Measurements from ENCODE around the gene MYLK4. TPM values are rescaled to one million over a fixed set of nuclear protein-coding genes. Genes with fewer than 3 reads are reported as not detected.

The MYLK4 gene
- total and polyA plus RNA-seq, 5 donors from 2014 or later = 0.20 to 0.91 (median 0.37) TPM; not detected in 2

DNA sequence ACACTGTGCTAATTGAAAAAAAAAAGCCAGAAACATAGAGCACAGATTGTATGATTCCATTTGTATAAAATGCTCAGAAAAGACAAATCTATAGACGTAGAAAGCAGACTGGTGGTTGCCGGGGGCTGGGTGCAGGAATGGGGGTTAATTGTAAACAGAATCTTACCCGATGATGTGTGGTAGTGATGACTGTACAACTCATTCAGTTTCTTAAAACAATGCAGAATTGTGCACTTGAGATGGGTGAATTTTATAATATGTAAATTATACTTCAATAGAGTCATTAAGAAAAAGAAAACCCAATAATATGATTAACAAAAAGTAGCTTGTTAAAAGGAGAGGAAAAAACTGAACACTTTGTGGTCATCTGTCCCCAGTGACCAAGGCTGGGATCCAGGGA is 3.7 kb upstream of the MYLK4 start:
- Histone ChIP-seq H3K27me3 (ENCODE audit: control insufficient read depth, insufficient read depth, low read length) (peaks cover 28% of the 10 kb centered on the region), H3K9me3 (ENCODE audit: control insufficient read depth in 2 of 2, low read length in 2 of 2) (no peaks in the 10 kb centered on the region), H3K36me3 (ENCODE audit: control insufficient read depth, insufficient read depth, low read length) (no peaks in the 10 kb centered on the region), H3K4me3 (ENCODE audit: low read depth, low read length) (no peak overlapping the region), H3K4me1 (ENCODE audit: control insufficient read depth, insufficient read depth, low read length, poor library complexity, severe bottlenecking) (no peaks in the 10 kb centered on the region), H3K27ac (ENCODE audit: insufficient read depth, low read length, poor library complexity, severe bottlenecking) (no peak overlapping the region)
- H3K4me3 Mint-ChIP-seq = no peak overlapping the region
- no peaks in the 10 kb centered on the region for H3K36me3 Mint-ChIP-seq
- ATAC-seq (ENCODE audit: low read depth in 2 of 2) = no peak
- peaks cover 0 to 2% (median 0%) of the 10 kb centered on the region in 7 donors for H3K9me3 Mint-ChIP-seq
- peaks cover 70% of the 10 kb centered on the region for H3K27me3 Mint-ChIP-seq
- peaks cover 0 to 10% (median 6%) of the 10 kb centered on the region in 4 donors for H3K4me1 Mint-ChIP-seq
- no peak overlapping the region for H3K27ac Mint-ChIP-seq
- DNase-seq = no peak

DNA sequence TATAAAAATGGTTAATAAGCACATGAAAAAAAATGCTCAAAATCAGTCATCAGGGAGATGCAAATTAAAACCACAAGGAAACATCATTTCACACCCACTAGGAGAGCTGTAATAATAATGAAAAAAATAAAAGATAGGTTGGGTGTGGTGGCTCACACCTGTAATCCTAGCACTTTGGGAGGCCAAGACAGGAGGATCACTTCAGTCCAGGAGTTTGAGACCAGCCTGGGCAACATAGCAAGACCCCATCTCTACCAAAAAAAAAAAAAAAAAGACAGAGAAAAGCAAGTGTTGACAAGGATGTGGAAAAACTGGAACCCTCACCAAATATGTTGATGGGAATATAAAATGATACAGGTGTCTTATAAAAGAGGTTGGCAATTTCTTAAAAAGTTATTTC is 3.0 kb upstream of the MYLK4 start:
- Mint-ChIP-seq H3K9me3 (peaks cover 0 to 2% (median 0%) of the 10 kb centered on the region in 7 donors), H3K4me1 (peaks cover 0 to 10% (median 6%) of the 10 kb centered on the region in 4 donors), H3K4me3 (no peak overlapping the region), H3K27ac (no peak overlapping the region), H3K36me3 (no peaks in the 10 kb centered on the region), H3K27me3 (peaks cover 68% of the 10 kb centered on the region)
- Histone ChIP-seq H3K4me1 (ENCODE audit: control insufficient read depth, insufficient read depth, low read length, poor library complexity, severe bottlenecking) (no peaks in the 10 kb centered on the region), H3K4me3 (ENCODE audit: low read depth, low read length) (no peak overlapping the region), H3K27me3 (ENCODE audit: control insufficient read depth, insufficient read depth, low read length) (peaks cover 24% of the 10 kb centered on the region), H3K9me3 (ENCODE audit: control insufficient read depth in 2 of 2, low read length in 2 of 2) (no peaks in the 10 kb centered on the region), H3K27ac (ENCODE audit: insufficient read depth, low read length, poor library complexity, severe bottlenecking) (no peak overlapping the region), H3K36me3 (ENCODE audit: control insufficient read depth, insufficient read depth, low read length) (no peaks in the 10 kb centered on the region)
- ATAC-seq (ENCODE audit: low read depth in 2 of 2) (no peak), DNase-seq (no peak)

DNA sequence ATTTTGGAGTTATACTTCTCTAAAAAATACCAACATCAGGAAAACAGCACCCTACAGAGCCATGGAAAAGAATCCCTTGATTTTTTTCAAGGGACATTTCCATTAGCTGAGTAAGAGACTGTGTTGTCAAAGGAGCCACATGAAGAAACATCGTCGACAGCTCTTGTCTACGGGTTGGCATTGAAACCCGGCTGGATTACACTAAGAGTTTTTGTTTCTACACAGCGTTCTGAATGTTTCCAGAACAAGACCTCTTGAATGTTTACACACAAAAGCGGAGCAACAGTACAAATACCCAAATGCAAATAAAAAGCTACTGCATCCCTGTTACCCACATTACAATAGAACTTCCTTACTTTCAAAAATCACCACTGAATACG is 2.4 kb upstream of the MYLK4 start:
- H3K9me3 ChIP-seq (ENCODE audit: control insufficient read depth in 2 of 2, low read length in 2 of 2) = no peaks in the 10 kb centered on the region
- H3K27ac ChIP-seq (ENCODE audit: insufficient read depth, low read length, poor library complexity, severe bottlenecking) = no peak overlapping the region
- Mint-ChIP-seq H3K36me3 (no peaks in the 10 kb centered on the region), H3K27ac (no peak overlapping the region), H3K4me3 (no peak overlapping the region), H3K9me3 (no peaks in the 10 kb centered on the region), H3K4me1 (peaks cover 0 to 10% (median 6%) of the 10 kb centered on the region in 4 donors), H3K27me3 (peaks cover 68% of the 10 kb centered on the region)
- H3K27me3 ChIP-seq (ENCODE audit: control insufficient read depth, insufficient read depth, low read length) = peaks cover 24% of the 10 kb centered on the region
- H3K4me1 ChIP-seq (ENCODE audit: control insufficient read depth, insufficient read depth, low read length, poor library complexity, severe bottlenecking) = no peaks in the 10 kb centered on the region
- H3K36me3 ChIP-seq (ENCODE audit: control insufficient read depth, insufficient read depth, low read length) = no peaks in the 10 kb centered on the region
- no peak overlapping the region for H3K4me3 ChIP-seq (ENCODE audit: low read depth, low read length)
- no peak for DNase-seq
- ATAC-seq (ENCODE audit: low read depth in 2 of 2) = no peak

DNA sequence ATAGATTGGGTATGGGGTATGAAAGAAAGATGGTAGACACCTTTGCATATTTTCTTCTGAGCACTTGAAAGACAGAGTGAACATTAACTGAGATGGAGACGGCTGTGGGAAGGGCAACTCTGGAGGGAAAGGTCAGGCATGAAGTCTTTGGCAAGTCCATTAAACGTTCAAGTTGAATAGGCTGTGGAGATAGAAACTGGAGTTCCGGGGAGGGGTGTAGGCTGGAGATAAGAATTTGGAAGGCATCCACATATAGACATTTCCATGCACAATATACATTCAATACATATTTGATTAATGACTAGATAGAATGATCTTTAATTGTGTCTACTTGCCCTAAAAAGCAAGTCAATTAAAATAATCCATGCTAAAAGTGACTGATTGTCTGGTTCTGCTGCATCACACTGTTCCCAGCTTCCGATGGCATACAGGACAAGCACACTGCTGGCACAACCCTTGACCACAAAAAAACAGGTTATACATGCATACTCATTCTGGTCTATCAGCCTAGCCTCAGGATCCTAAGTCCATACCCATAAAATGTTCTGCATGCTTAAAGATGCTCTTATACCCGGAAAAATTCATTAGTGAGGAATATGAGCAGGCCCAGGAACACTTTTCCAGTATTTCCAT is 1.9 kb upstream of the MYLK4 start:
- Histone ChIP-seq H3K27ac (ENCODE audit: insufficient read depth, low read length, poor library complexity, severe bottlenecking) (no peak overlapping the region), H3K4me3 (ENCODE audit: low read depth, low read length) (no peak overlapping the region), H3K27me3 (ENCODE audit: control insufficient read depth, insufficient read depth, low read length) (peaks cover 22% of the 10 kb centered on the region), H3K4me1 (ENCODE audit: control insufficient read depth, insufficient read depth, low read length, poor library complexity, severe bottlenecking) (no peaks in the 10 kb centered on the region), H3K36me3 (ENCODE audit: control insufficient read depth, insufficient read depth, low read length) (no peaks in the 10 kb centered on the region), H3K9me3 (ENCODE audit: control insufficient read depth in 2 of 2, low read length in 2 of 2) (no peaks in the 10 kb centered on the region)
- peaks cover 63% of the 10 kb centered on the region for H3K27me3 Mint-ChIP-seq
- no peak for DNase-seq
- H3K27ac Mint-ChIP-seq = no peak overlapping the region
- H3K4me3 Mint-ChIP-seq = no peak overlapping the region
- H3K9me3 Mint-ChIP-seq = no peaks in the 10 kb centered on the region
- ATAC-seq (ENCODE audit: low read depth in 2 of 2) = no peak
- H3K4me1 Mint-ChIP-seq = peaks cover 0 to 10% (median 6%) of the 10 kb centered on the region in 4 donors
- H3K36me3 Mint-ChIP-seq = no peaks in the 10 kb centered on the region

GRCh38 chr6:2751871-2752270 is 1.1 kb upstream of the MYLK4 start:
- Histone ChIP-seq H3K27ac (ENCODE audit: insufficient read depth, low read length, poor library complexity, severe bottlenecking) (no peak overlapping the region), H3K4me3 (ENCODE audit: low read depth, low read length) (no peak overlapping the region), H3K9me3 (ENCODE audit: control insufficient read depth in 2 of 2, low read length in 2 of 2) (no peaks in the 10 kb centered on the region), H3K36me3 (ENCODE audit: control insufficient read depth, insufficient read depth, low read length) (no peaks in the 10 kb centered on the region), H3K27me3 (ENCODE audit: control insufficient read depth, insufficient read depth, low read length) (peaks cover 18% of the 10 kb centered on the region), H3K4me1 (ENCODE audit: control insufficient read depth, insufficient read depth, low read length, poor library complexity, severe bottlenecking) (no peaks in the 10 kb centered on the region)
- Mint-ChIP-seq H3K4me3 (no peak overlapping the region), H3K9me3 (no peaks in the 10 kb centered on the region), H3K4me1 (peaks cover 0 to 10% (median 6%) of the 10 kb centered on the region in 4 donors), H3K27me3 (peaks cover 63% of the 10 kb centered on the region), H3K36me3 (no peaks in the 10 kb centered on the region), H3K27ac (no peak overlapping the region)
- no peak for ATAC-seq (ENCODE audit: low read depth in 2 of 2)
- no peak for DNase-seq

GRCh38 chr6:2749969-2750600 is 637 bp downstream of the MYLK4 start:
- Histone ChIP-seq H3K36me3 (ENCODE audit: control insufficient read depth, insufficient read depth, low read length) (no peaks in the 10 kb centered on the region), H3K9me3 (ENCODE audit: control insufficient read depth in 2 of 2, low read length in 2 of 2) (no peaks in the 10 kb centered on the region), H3K4me1 (ENCODE audit: control insufficient read depth, insufficient read depth, low read length, poor library complexity, severe bottlenecking) (no peaks in the 10 kb centered on the region), H3K27ac (ENCODE audit: insufficient read depth, low read length, poor library complexity, severe bottlenecking) (no peak overlapping the region), H3K4me3 (ENCODE audit: low read depth, low read length) (no peak overlapping the region), H3K27me3 (ENCODE audit: control insufficient read depth, insufficient read depth, low read length) (peaks cover 15% of the 10 kb centered on the region)
- no peaks in the 10 kb centered on the region for H3K9me3 Mint-ChIP-seq
- H3K27me3 Mint-ChIP-seq = peaks cover 45% of the 10 kb centered on the region
- H3K36me3 Mint-ChIP-seq = no peaks in the 10 kb centered on the region
- H3K4me1 Mint-ChIP-seq = peaks cover 0 to 10% (median 6%) of the 10 kb centered on the region in 4 donors
- no peak overlapping the region for H3K4me3 Mint-ChIP-seq
- DNase-seq = peak; percentile 48 to 77 (median 62)
- H3K27ac Mint-ChIP-seq = peak overlapping the region in 1 of 3 donors; percentile 29
- ATAC-seq (ENCODE audit: low read depth in 2 of 2) = peak; percentile 64 to 66

DNA sequence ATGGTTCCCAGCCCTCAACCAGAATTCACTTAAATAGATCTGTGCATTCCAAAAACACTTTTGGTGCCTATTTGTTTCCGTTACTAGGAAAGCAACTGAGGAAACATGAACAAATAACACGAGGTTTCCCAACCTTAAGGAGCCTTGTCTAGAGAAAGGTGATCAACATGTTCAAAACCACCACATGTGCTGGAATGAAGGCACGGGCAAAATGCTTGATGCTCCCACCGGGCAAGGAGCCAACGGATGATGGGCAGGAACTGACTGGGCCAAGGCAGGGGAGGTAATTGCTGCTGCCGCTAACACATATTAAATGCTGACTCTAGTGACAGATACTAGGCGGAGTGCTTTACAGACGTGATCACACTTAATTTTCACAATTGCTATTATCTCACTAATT is 2.5 kb downstream of the MYLK4 start:
- no peaks in the 10 kb centered on the region for H3K36me3 ChIP-seq (ENCODE audit: control insufficient read depth, insufficient read depth, low read length)
- H3K9me3 ChIP-seq (ENCODE audit: control insufficient read depth in 2 of 2, low read length in 2 of 2) = no peaks in the 10 kb centered on the region
- no peaks in the 10 kb centered on the region for H3K36me3 Mint-ChIP-seq
- H3K27ac Mint-ChIP-seq = peak overlapping the region in 1 of 3 donors; percentile 44
- H3K27me3 ChIP-seq (ENCODE audit: control insufficient read depth, insufficient read depth, low read length) = peaks cover 13% of the 10 kb centered on the region
- DNase-seq = no peak
- H3K4me1 ChIP-seq (ENCODE audit: control insufficient read depth, insufficient read depth, low read length, poor library complexity, severe bottlenecking) = no peaks in the 10 kb centered on the region
- no peak overlapping the region for H3K4me3 Mint-ChIP-seq
- peaks cover 0 to 10% (median 3%) of the 10 kb centered on the region in 4 donors for H3K4me1 Mint-ChIP-seq
- ATAC-seq (ENCODE audit: low read depth in 2 of 2) = no peak
- H3K9me3 Mint-ChIP-seq = no peaks in the 10 kb centered on the region
- no peak overlapping the region for H3K4me3 ChIP-seq (ENCODE audit: low read depth, low read length)
- peaks cover 34% of the 10 kb centered on the region for H3K27me3 Mint-ChIP-seq
- H3K27ac ChIP-seq (ENCODE audit: insufficient read depth, low read length, poor library complexity, severe bottlenecking) = no peak overlapping the region

- Histone ChIP-seq H3K9me3 (ENCODE audit: control insufficient read depth in 2 of 2, low read length in 2 of 2) (no peaks in the 10 kb centered on the region), H3K4me1 (ENCODE audit: control insufficient read depth, insufficient read depth, low read length, poor library complexity, severe bottlenecking) (no peaks in the 10 kb centered on the region), H3K27me3 (ENCODE audit: control insufficient read depth, insufficient read depth, low read length) (peaks cover 11% of the 10 kb centered on the region), H3K36me3 (ENCODE audit: control insufficient read depth, insufficient read depth, low read length) (no peaks in the 10 kb centered on the region), H3K4me3 (ENCODE audit: low read depth, low read length) (no peak overlapping the region), H3K27ac (ENCODE audit: insufficient read depth, low read length, poor library complexity, severe bottlenecking) (no peak overlapping the region)
- Mint-ChIP-seq H3K9me3 (no peaks in the 10 kb centered on the region), H3K4me3 (no peak overlapping the region), H3K4me1 (peaks cover 0 to 6% (median 3%) of the 10 kb centered on the region in 4 donors), H3K27ac (no peak overlapping the region), H3K36me3 (no peaks in the 10 kb centered on the region), H3K27me3 (peaks cover 22% of the 10 kb centered on the region)
- no peak for ATAC-seq (ENCODE audit: low read depth in 2 of 2)
- DNase-seq = no peak
Measured at GRCh38 chr6:2746557-2747061, 4.1 kb downstream of the MYLK4 start.

Data from CD4-positive, CD25-positive, alpha-beta regulatory T cell (primary cell).